Measurements from ENCODE around the gene IRF2BP1.
"Not testable (repeated sequence)": the region's sequence is repeated elsewhere in the genome, so short reads cannot be mapped to it uniquely, and the experiment has no call there.

IRF2BP1 gene

GRCh38 chr19:45901912-45902650 lies 16.1 kb upstream of the IRF2BP1 start, which contains the start of gene MYPOP:
TSS of gene MYPOP (minus strand) at chr19:45902613. CDS start at chr19:45901773, 840 bp downstream.
- no peak for DNase-seq

DNA sequence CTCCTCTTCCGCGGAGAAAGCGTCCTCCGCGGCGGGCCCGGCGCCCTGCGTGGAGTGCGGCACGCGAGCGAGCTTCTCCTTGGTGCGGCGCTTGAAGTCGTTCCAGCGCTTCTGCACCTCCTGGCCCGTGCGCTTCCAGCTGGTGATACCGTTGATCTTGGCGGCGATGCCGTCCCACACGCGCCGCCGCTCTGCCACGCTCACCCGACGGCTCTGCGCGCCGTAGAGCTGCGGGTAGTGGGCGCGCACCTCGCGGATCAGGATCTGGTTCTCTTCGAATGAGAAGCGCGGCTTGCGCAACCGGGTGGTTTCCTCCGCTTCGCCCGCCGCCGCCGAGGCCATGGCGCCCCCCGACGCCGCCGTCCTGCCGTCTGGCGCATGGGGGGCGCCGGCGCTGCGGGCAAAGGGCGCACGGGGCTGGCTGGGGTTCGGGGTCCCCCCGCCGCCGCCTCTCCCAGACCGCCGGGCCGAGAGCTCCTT lies 15.5 kb upstream of the IRF2BP1 start:
- DNase-seq: no peak

GRCh38 chr19:45900738-45901431 lies 14.9 kb upstream of the IRF2BP1 start:
- no peak for DNase-seq

GRCh38 chr19:45899919-45900589 lies 14.1 kb upstream of the IRF2BP1 start:
- no peak for DNase-seq

DNA sequence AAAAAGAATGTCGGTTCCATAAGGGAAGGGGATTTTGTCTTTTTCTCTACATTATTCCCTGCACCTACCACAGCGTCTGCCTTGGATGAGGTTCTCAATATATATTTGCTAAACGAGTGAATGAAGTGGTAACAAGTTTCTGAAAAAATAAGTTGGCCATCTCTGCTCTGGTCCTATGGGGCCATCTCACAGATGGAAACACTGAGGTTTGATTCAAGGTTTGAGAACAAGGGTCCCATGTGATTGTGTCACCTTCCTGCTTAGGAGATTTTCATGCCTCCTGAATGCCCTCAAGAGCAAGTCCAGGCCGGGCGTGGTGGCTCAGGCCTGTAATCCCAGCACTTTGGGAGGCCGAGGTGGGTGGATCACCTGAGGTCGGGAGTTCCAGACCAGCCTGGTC lies 13.3 kb upstream of the IRF2BP1 start:
- DNase-seq: no peak

GRCh38 chr19:45897261-45897812 lies 11.4 kb upstream of the IRF2BP1 start:
- DNase-seq: no peak

GRCh38 chr19:45895983-45896599 lies 10.2 kb upstream of the IRF2BP1 start:
- DNase-seq: not testable (repeated sequence)

DNA sequence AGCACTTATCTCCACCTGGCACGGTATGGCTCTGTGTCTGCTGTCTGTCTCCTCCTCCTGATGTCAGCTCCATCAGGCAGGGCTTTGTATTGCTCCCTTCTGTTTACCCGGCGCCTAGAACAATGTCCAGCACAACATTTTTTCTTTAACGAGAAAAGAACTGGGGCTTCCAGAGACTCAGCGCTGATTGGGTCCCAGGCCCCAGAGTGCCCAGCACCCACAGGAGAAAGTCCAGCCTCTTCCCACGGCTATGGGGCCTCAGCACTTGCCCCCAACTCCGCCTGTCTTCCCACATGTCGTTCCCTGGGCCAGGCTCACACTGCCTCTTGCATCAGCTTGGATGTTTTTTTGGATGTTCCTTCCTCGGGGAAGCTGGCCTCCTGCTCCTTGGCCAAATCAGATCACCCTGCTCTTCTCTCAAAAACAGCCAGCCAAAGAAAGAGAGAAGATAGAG lies 9.6 kb upstream of the IRF2BP1 start:
- DNase-seq: no peak

DNA sequence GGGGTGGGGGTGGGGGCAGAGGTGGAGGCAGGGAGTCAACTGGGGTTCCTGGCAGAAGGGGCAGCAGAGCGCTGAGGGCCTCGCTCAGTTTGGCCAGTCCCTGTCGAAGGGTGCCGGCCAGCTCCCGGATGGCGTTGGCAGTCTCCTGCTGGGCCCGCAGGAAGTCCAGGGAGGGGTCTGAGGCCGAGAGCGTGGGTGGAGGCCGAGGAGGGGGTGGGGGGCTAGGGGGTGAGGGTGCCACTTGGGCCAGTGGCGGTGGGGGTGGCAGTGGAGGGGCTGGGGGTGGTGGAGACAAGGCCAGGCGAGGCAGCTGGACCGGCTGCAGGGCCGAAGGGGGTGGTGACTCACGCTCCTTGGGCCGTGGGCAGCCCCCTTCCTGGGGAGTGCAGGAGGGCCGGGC lies 4.9 kb upstream of the IRF2BP1 start:
- no peak for DNase-seq

- no peak for DNase-seq
Measured at GRCh38 chr19:45889210-45889885, 3.4 kb upstream of the IRF2BP1 start.

DNA sequence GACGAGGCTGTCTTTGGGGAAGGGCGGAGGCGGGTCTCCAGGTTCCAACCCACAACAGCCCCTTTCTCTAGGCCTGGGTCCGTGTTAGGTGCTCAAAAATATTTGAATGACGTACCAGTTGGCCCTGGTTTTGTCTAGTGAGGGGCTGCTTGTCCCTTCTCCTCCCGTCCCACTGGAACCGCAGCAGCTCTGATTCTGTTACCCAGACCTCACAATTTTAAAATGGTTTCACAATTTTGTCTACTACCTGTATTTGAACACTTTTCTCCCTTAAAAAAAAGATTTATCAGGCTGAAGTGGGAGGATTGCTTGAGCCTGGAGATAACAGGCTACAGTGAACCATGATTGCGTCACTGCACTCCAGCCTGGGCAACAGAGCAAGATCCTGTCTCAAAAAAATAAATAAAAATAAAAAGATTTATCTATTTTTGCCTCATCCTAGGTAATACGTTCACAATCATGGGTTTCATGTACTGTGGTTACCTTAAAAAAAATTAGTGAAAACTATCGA lies 1.3 kb upstream of the IRF2BP1 start:
- DNase-seq: no peak

- peak; percentile 79 for DNase-seq
Measured at GRCh38 chr19:45886427-45887199, 672 bp upstream of the IRF2BP1 start.

DNA sequence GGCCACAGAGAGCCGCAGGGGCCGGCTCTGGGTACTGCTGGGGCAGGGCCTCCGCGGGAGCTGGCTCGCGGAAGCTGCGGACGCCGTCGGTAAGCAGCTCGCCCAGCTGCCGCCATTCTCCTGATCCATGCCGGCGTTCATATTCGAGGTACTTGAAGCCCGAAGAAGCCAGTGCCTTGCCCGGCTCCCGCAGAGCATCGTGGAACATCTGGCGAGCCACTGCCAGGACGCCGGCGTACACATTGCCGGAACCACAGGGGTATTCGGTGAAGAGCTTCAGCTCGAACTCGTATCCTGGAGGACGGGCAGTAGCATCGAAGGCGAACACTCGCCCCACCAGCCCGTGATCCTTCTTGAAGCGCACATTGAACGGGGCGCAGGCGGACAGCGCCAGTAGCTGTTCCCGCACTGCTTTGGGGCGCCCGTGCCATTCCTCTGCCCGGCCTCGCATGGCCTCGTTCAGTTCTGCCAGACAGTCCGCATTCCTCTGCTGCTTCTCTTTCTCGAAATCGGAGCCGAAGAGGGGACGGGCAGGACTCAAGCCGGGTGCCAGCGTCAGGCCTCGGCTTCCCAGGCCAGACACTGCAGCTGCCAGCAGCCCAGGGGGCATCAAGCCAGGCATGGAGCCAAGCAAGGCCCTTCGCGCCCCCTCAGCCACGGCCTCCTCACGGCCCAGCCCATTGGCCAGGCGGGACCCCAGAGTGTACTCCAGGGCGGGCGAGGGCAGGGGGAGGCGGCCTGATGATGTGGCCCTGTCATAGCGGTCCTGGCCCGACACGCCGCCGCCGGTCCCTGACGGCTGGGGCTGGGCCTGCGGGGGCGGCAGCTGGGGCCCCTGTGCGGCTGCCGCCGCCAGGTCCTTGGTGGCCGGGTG lies 1.0 kb downstream of the IRF2BP1 start:
- peak; percentile 16 for DNase-seq

DNA sequence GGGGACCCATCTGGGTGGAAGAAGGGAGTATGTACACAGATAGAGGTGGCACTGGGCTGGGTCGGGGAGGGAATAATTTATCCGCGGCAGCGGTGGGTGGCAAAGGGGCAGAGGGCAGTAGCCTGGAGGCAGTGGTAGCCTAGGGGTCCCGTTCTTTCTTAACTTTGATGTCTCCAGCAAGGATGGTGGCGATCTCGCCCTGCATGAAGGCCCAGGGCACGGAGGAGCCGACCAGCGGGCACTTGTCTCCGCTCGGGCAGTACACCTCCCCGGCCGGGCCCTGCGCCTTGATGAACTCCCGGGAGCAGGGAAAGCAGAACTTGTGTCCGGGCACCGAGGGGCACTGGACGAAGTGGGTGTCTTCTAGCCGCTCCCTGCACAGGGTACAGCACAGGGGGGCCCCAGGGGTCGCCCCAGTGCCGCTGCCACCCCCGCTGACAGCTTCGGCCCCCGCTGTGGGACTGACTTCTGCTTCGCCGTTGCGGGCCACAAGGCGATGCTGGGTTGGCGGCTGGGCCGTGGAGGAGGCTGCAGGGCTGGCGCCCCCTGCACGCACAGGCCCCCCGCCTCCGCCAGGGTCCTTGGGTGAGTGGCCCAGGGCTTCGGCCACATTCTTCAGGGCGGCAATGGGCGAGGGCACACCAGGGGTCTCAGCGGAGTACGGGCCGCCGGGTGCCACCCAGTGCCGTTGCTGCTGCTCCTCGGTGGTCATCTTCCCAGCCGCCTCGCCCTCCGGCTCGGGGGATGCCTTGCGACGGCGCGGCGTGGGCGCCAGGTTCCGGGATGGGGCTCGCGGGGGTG lies 1.9 kb downstream of the IRF2BP1 start:
- DNase-seq: no peak

DNA sequence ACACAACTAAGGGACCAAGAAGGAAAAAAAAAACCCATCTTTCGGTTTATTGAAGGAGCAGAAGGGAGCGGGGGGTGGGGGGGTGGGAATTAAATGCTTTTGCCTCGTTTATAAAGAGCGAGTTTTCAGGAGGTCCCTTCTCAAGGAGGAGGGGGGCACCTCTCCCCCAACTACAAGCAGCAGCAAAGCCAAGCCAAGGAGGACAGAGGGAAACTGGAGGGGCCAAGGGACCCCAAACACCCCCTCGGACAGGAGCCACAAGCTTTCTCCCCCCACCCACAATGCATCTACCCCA lies 2.4 kb downstream of the IRF2BP1 start:
- no peak for DNase-seq

GRCh38 chr19:45882652-45883585 lies 3.0 kb downstream of the IRF2BP1 start:
- DNase-seq: peak; percentile 70

DNA sequence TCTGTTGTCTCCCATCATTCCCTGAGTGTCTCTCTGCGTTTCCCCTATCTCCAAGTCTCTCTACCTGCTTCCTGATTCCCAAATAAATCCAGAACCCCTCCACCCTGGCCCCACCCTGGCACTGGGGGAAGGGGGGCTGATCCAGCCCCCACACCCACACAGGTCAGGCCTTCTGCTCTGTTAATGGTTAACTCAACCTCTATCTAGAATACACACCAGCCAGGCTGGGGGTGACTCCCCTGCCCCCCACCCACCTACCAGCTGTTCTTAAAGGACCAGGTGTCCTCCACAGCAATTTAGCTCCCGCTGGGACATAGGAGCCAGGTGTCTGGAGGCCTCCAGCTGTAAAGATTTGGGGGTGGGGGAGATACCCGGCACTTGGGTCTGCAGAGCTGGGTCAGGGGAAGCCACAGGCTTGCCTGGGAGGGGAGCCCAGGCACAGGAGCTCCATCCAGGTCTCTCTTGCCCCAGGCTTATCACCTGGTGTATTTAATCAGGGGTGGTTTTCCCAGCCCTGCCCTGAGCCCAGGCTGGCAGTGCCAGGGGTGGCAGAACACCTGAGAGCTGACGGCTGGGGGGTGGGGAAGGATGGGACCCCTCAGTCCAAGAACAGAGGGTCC lies 3.9 kb downstream of the IRF2BP1 start:
- DNase-seq: no peak
